ENCODE measurements around the gene PTPN3.

GRCh38 chr9:109488351-109488750, 9.8 kb downstream of the PTPN3 start:
- TF ChIP-seq CTCF (conservative IDR thresholded peaks at IDR 0.05) (no peak), EZH2 (IDR thresholded peaks at IDR 0.05; ENCODE audit: low read depth) (no peak)
